Thymus (tissue), 11 donors: ENCODE measurements around the gene KLF13. TPM values are rescaled to one million over a fixed set of nuclear protein-coding genes. Genes with fewer than 3 reads are reported as not detected.

Experiments
- DNase-seq, 9 donors: peaks; one replicate each; pipeline ENCODE4 v3.0.0-alpha.2; 2013; ENCODE audit warnings: low spot score in 9 of 9, low read depth in 6 of 9, missing footprints in 1 of 9
- H3K27ac ChIP-seq, 2 donors: one replicate each; pipeline ENCODE4 v1.5.1; 2013; ENCODE audit warnings: control low read depth in 1 of 2, low read depth in 1 of 2, low read length in 1 of 2, mild to moderate bottlenecking in 1 of 2, moderate library complexity in 1 of 2
- H3K27me3 ChIP-seq, 2 donors: one replicate each; pipeline ENCODE4 v1.5.1; 2013; ENCODE audit warnings: low read length in 1 of 2; ENCODE audit not compliant: control insufficient read depth in 2 of 2, insufficient read depth in 1 of 2
- H3K36me3 ChIP-seq, 2 donors: one replicate each; pipeline ENCODE4 v1.5.1; 2013; ENCODE audit warnings: low read length in 1 of 2, mild to moderate bottlenecking in 1 of 2, moderate library complexity in 1 of 2; ENCODE audit not compliant: control insufficient read depth in 2 of 2, insufficient read depth in 2 of 2
- H3K4me1 ChIP-seq, 2 donors: one replicate each; pipeline ENCODE4 v1.5.1; 2013; ENCODE audit warnings: low read length in 2 of 2; ENCODE audit not compliant: control insufficient read depth in 2 of 2, insufficient read depth in 2 of 2
- H3K4me3 ChIP-seq, 2 donors: one replicate each; pipeline ENCODE4 v1.5.1; 2013; ENCODE audit warnings: low read length in 2 of 2, control low read depth in 1 of 2, mild to moderate bottlenecking in 1 of 2
- H3K9me3 ChIP-seq, 2 donors: one replicate each; pipeline ENCODE4 v1.5.1; 2013; ENCODE audit warnings: low read length in 1 of 2, mild to moderate bottlenecking in 1 of 2; ENCODE audit not compliant: control insufficient read depth in 2 of 2, insufficient read depth in 1 of 2
- WGBS: extraction: QIAGEN DNeasy Blood & Tissue Kit; methylation state at CpG from one replicate; pipeline ENCODE4 v1.1.7; 2013; 5-methylcytosine and 5-hydroxymethylcytosine counted together
- polyA plus RNA-seq: library from polyadenylated mRNA; stranded (reverse); fragments of 200-250 nt; gene quantifications from one replicate; pipeline ENCODE4 v1.2.3, GENCODE V29; 2013
- total RNA-seq: library from RNA; stranded (reverse); fragments of 120-200 nt; gene quantifications from one replicate; pipeline ENCODE4 v1.2.4, GENCODE V29; 2013
- donor health status: healthy.

KLF13 gene
- total and polyA plus RNA-seq, 2 donors: 107 to 158 TPM

GRCh38 chr15:31332020-31332680 is 5.5 kb downstream of the KLF13 start:
- Histone ChIP-seq H3K27me3 (no peaks in the 10 kb centered on the region), H3K36me3 (peaks cover 48 to 69% of the 10 kb centered on the region in 2 donors), H3K27ac (peak overlapping the region; percentile 55 to 74), H3K4me1 (peaks cover 69 to 79% of the 10 kb centered on the region in 2 donors), H3K9me3 (no peaks in the 10 kb centered on the region), H3K4me3 (peak overlapping the region; percentile 90 to 98)
- no peak for DNase-seq
- whole genome bisulfite sequencing: 60% methylated on average over 9 of the region's 9 CpGs

DNA sequence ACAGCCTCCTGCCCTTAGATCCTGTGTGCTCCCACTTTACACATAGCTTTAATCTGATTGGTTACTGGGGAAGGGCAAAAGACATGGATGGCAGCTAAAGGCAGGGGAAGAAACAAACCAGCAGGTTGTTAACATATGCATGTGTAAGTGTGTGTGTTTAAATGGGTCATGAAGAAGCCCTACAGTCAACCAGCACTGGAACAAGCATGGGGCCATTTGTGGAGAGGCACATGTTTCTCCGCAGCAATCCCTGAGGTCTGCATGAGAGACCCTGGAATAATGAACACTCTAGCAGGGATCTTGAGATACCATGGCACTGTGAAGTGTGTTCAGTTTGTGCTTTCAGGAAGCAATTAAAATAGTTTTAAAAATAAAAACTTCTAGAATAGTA is 6.0 kb downstream of the KLF13 start:
- WGBS: 99% methylated on average over 1 of the region's 1 CpG
- Histone ChIP-seq H3K4me1 (peaks cover 75 to 84% of the 10 kb centered on the region in 2 donors), H3K27ac (peak overlapping the region; percentile 55 to 74), H3K4me3 (peak overlapping the region; percentile 90 to 98), H3K9me3 (no peaks in the 10 kb centered on the region), H3K36me3 (peaks cover 53 to 74% of the 10 kb centered on the region in 2 donors), H3K27me3 (no peaks in the 10 kb centered on the region)
- DNase-seq: no peak

DNA sequence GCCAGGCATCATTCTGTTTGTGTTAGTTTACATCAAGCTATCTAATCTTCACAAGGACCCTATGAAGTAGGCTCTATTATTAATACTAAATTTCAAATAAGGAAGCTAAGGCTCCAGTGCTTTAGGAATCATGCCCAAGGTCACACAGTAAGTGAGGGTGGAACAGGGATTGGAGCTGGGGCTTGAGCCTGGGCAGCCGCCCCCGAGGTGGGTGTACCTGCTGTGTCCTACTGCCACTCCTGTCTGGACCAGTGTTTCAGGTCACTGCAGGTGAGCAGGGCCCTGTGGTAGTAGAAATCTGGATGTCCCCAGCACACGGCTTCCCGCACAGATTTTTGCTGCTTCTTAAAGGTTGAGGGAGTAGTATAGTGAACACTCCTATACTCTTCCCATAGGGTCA is 6.5 kb downstream of the KLF13 start:
- 95% methylated on average over 4 of the region's 4 CpGs for WGBS
- peaks cover 79 to 88% of the 10 kb centered on the region in 2 donors for H3K4me1 ChIP-seq
- peak overlapping the region in 1 of 2 donors; percentile 11 for H3K27ac ChIP-seq

DNA sequence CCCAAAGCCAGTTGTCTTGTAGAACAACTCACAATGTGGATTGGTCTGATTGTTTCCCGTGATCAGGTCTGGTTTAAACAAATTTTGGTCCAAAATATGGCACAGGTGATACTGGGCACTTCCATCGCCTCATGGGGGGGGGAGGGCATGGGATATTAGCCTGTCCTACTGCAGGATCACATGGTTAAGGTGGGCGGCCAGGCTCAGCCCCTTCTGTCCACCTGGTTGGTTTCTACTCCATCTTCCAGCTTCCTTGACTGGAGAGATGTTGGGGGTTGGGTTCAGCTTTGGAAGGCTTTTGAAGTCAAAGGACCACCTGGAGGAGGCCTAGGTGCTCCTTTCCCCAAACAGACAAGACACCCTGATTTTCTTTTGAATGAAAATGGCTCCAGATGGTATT is 7.2 kb downstream of the KLF13 start:
- H3K4me1 ChIP-seq: peaks cover 86 to 93% of the 10 kb centered on the region in 2 donors
- DNase-seq: no peak
- WGBS: 97% methylated on average over 3 of the region's 3 CpGs
- H3K4me3 ChIP-seq: peak overlapping the region in 1 of 2 donors; percentile 26
- peaks cover 55 to 83% of the 10 kb centered on the region in 2 donors for H3K36me3 ChIP-seq
- no peaks in the 10 kb centered on the region for H3K27me3 ChIP-seq
- peak overlapping the region in 1 of 2 donors; percentile 42 for H3K27ac ChIP-seq
- H3K9me3 ChIP-seq: no peaks in the 10 kb centered on the region

More for the DNA sequence above, 6.5 kb downstream of the KLF13 start:
- no peak for DNase-seq
- Histone ChIP-seq H3K9me3 (no peaks in the 10 kb centered on the region), H3K4me3 (no peak overlapping the region), H3K27me3 (no peaks in the 10 kb centered on the region), H3K36me3 (peaks cover 57 to 79% of the 10 kb centered on the region in 2 donors)

- 78% methylated on average over 9 of the region's 9 CpGs for WGBS
- Histone ChIP-seq H3K36me3 (peaks cover 42 to 83% of the 10 kb centered on the region in 2 donors), H3K9me3 (no peaks in the 10 kb centered on the region), H3K27me3 (no peaks in the 10 kb centered on the region), H3K4me1 (peaks cover 91 to 98% of the 10 kb centered on the region in 2 donors), H3K4me3 (no peak overlapping the region), H3K27ac (peak overlapping the region; percentile 54 to 64)
- DNase-seq: no peak
Observed at GRCh38 chr15:31335989-31336592, 9.5 kb downstream of the KLF13 start.

- H3K4me1 ChIP-seq: peaks cover 89 to 98% of the 10 kb centered on the region in 2 donors
- no peak overlapping the region for H3K4me3 ChIP-seq
- peaks cover 38 to 84% of the 10 kb centered on the region in 2 donors for H3K36me3 ChIP-seq
- H3K27me3 ChIP-seq: no peaks in the 10 kb centered on the region
- 91% methylated on average over 13 of the region's 13 CpGs for WGBS
- H3K27ac ChIP-seq: peak overlapping the region in 1 of 2 donors; percentile 64
- no peak for DNase-seq
- H3K9me3 ChIP-seq: no peaks in the 10 kb centered on the region
Observed at GRCh38 chr15:31336593-31337295, 10.1 kb downstream of the KLF13 start.

GRCh38 chr15:31337352-31338031 is 10.9 kb downstream of the KLF13 start:
- 88% methylated on average over 12 of the region's 12 CpGs for WGBS
- Histone ChIP-seq H3K9me3 (no peaks in the 10 kb centered on the region), H3K27me3 (no peaks in the 10 kb centered on the region), H3K27ac (peak overlapping the region; percentile 32 to 86), H3K4me1 (peaks cover 91 to 98% of the 10 kb centered on the region in 2 donors), H3K4me3 (no peak overlapping the region), H3K36me3 (peaks cover 45 to 87% of the 10 kb centered on the region in 2 donors)
- DNase-seq: no peak

DNA sequence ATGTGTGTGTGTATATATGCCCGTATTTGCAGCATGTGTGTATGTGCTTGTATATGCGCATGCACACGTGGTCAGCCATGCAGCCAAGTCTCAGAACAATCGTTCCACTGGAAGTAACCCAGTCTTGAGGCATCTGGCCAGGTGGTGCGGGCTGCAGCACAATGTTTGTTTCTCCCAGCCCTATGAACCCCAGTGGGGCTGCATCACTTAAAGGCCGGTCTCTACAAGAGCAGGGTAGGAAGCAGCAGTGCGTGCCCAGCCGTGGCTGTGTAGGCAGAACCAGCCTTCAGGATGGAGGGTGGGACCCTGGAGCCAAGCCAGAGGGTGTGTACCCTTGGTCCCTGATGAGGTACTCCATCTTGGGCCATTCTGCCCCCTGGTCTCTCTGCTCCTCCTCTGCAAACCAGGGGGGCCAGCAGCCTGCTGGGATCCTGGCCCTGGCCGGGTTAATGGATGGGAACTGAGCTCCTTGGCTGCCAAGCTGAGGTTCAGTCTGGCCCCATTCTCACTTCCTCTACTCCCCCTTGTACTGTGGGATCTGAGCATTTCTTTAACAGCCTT is 11.8 kb downstream of the KLF13 start:
- H3K4me1 ChIP-seq: peaks cover 91 to 98% of the 10 kb centered on the region in 2 donors
- H3K27ac ChIP-seq: peak overlapping the region; percentile 83 to 86
- 79% methylated on average over 9 of the region's 9 CpGs for WGBS
- H3K4me3 ChIP-seq: peak overlapping the region; percentile 5 to 8
- H3K27me3 ChIP-seq: no peaks in the 10 kb centered on the region
- DNase-seq: no peak
- H3K9me3 ChIP-seq: no peaks in the 10 kb centered on the region
- H3K36me3 ChIP-seq: peaks cover 47 to 87% of the 10 kb centered on the region in 2 donors
